Left lung (tissue), 10 donors: Measurements from ENCODE around the gene TTF1. TPM values are rescaled to one million over a fixed set of nuclear protein-coding genes. Genes with fewer than 3 reads are reported as not detected.

ENCODE experiments used
- ATAC-seq: fragments of 200-7000 bp; cut with Tn5 transposase; one replicate; pipeline ENCODE4 v1.9.1; 2020; ENCODE audit warnings: moderate library complexity
- DNase-seq, 4 donors: peaks; one replicate each; pipeline ENCODE4 v3.0.0-alpha.2; 2013 to 2020
- H3K27ac ChIP-seq, 2 donors: fragments of 200-600 bp; sonication (generic) in 1 of 2; one replicate each; pipeline versions ENCODE4 v1.5.0 to v1.8.0; 2020 to 2021
- H3K27me3 ChIP-seq, 2 donors: fragments of 200-600 bp; sonication (generic) in 1 of 2; one replicate each; pipeline versions ENCODE4 v1.5.0 to v1.8.0; 2020 to 2021
- H3K36me3 ChIP-seq, 2 donors: fragments of 200-600 bp; sonication (generic) in 1 of 2; one replicate each; pipeline versions ENCODE4 v1.5.0 to v1.8.0; 2020 to 2021
- H3K4me1 ChIP-seq, 2 donors: fragments of 200-600 bp; one replicate each; pipeline ENCODE4 v1.8.0; 2021
- H3K4me3 ChIP-seq, 2 donors: fragments of 200-600 bp; sonication (generic) in 1 of 2; one replicate each; pipeline versions ENCODE4 v1.5.0 to v1.8.0; 2020 to 2021; ENCODE audit warnings: mild to moderate bottlenecking in 1 of 2
- H3K9me3 ChIP-seq, 2 donors: fragments of 200-600 bp; sonication (generic) in 1 of 2; one replicate each; pipeline versions ENCODE4 v1.5.0 to v1.8.0; 2020 to 2021
- CTCF ChIP-seq, 2 donors: fragments of 200-600 bp; sonication (generic) in 1 of 2; IDR thresholded peaks; one replicate each; pipeline versions ENCODE4 v1.5.0 to v1.8.0; 2021; ENCODE audit warnings: antibody characterized with exemption in 2 of 2
- intact Hi-C, 2 donors: fragments of 100-400 bp; cut with DNase I; formaldehyde crosslinking; loops; one replicate each; pipeline versions ENCODE4 v1.11.2 to v1.14.2; 2022
- polyA plus RNA-seq, 6 donors: library from polyadenylated mRNA; unstranded; fragments of 120-200 nt; gene quantifications; one replicate each; pipeline ENCODE4 v1.2.1, GENCODE V29; 2013; ENCODE audit not compliant: insufficient read length in 6 of 6
- total RNA-seq, 2 donors: library from RNA; stranded (reverse); fragmentation: NEBNext Ultra II Directional; extraction: Animal tissue kit (Norgen Biotek cat#: 25700); gene quantifications; one replicate each; pipeline ENCODE4 v1.2.1, GENCODE V29; 2021
- donor health status: DM: no; HTN: yes; CAD: no.
- donor health status: DM: no; HTN: no; CAD: no.

TTF1 gene
- total and polyA plus RNA-seq, 8 donors, result 9.7 to 19.6 (median 17.2) TPM

- DNase-seq, result no peak
- H3K4me3 ChIP-seq, result no peak overlapping the region
- no peak for TF ChIP-seq CTCF (IDR thresholded peaks at IDR 0.05)
- no peaks in the 10 kb centered on the region for H3K4me1 ChIP-seq
- H3K27ac ChIP-seq, result no peak overlapping the region
- intact Hi-C loops, result no loop called here
- no peaks in the 10 kb centered on the region for H3K9me3 ChIP-seq
- H3K27me3 ChIP-seq, result peaks cover 0 to 77% of the 10 kb centered on the region in 2 donors
- ATAC-seq, result no peak
- H3K36me3 ChIP-seq, result no peaks in the 10 kb centered on the region
These were observed 40.7 kb upstream of the TTF1 start for GRCh38 chr9:132447346-132447745.

DNA sequence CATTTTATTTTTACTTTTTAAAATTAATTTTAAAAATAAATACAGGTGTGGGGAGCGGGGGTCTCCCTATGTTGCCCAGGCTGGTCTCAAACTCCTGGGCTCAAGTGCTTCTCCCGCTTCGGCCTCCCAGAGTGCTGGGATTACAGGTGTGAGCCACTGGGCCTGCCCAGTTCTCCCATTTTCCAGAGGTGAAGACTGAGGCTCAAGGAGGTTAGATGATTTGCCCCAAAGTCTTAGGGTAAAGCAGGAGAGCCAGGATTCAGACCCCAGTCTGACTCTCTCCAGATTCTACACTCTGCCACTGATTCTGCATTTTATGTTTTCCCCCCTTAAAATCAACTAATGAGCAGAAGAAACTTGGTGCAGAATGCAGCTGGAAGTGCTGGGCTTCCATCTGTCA is 40.2 kb upstream of the TTF1 start:
- Histone ChIP-seq H3K9me3 (no peaks in the 10 kb centered on the region), H3K27ac (no peak overlapping the region), H3K36me3 (no peaks in the 10 kb centered on the region), H3K27me3 (peaks cover 0 to 77% of the 10 kb centered on the region in 2 donors), H3K4me3 (no peak overlapping the region), H3K4me1 (no peaks in the 10 kb centered on the region)
- DNase-seq (no peak), ATAC-seq (no peak)
- no peak for TF ChIP-seq CTCF (IDR thresholded peaks at IDR 0.05)
- intact Hi-C loops, result no loop called here

GRCh38 chr9:132443951-132444607 is 37.4 kb upstream of the TTF1 start:
- Histone ChIP-seq H3K4me3 (no peak overlapping the region), H3K9me3 (no peaks in the 10 kb centered on the region), H3K36me3 (no peaks in the 10 kb centered on the region), H3K27me3 (peaks cover 0 to 90% of the 10 kb centered on the region in 2 donors), H3K27ac (no peak overlapping the region), H3K4me1 (no peaks in the 10 kb centered on the region)
- ATAC-seq (no peak), DNase-seq (no peak)
- intact Hi-C loops, result no loop called here
- TF ChIP-seq CTCF (IDR thresholded peaks at IDR 0.05), result no peak

DNA sequence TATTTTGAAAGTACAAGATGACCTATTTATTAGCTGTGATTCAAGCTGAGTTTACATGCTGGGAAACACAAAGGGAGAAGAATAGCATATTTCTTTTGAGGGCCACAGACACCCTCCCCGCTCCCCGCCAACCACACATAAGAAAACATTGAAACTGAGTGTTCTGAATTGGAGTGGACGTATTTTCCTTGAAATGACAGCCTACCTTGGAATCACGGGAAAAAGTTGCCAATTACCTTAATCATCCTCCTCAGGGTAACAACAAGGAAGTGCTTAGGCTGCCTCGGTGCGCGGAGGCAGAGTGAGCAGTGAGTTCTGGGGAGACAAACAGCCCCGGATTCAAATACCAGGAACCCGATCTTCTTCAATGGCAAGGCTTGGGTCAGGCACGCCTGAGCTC is 34.8 kb upstream of the TTF1 start:
- H3K36me3 ChIP-seq, result no peaks in the 10 kb centered on the region
- H3K27me3 ChIP-seq, result peaks cover 0 to 91% of the 10 kb centered on the region in 2 donors
- DNase-seq (no peak), ATAC-seq (no peak)
- no peaks in the 10 kb centered on the region for H3K4me1 ChIP-seq
- no peak overlapping the region for H3K4me3 ChIP-seq
- H3K27ac ChIP-seq, result no peak overlapping the region
- no peaks in the 10 kb centered on the region for H3K9me3 ChIP-seq
- TF ChIP-seq CTCF (IDR thresholded peaks at IDR 0.05), result no peak
- intact Hi-C loops, result no loop called here

DNA sequence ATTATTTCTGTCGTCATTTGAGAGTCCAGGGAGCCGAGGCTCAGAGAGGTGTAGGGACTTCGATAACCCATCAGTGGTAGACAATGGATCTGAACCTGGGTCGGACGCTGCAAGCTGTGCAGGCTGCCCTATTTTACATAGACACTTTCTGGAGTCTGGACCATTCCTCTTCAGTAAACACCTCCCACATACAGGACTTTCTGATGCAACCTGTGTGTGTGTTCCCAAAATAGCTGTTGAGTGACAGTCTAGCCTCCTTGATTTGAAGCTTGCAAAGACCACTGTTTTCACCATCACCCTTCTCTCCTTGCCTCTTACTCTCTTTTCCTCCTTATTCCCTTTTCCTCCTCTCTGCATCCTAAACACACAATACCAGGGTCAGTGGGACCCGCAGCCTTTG is 34.1 kb upstream of the TTF1 start:
- intact Hi-C loops, result no loop called here
- H3K27me3 ChIP-seq, result peaks cover 0 to 88% of the 10 kb centered on the region in 2 donors
- H3K36me3 ChIP-seq, result no peaks in the 10 kb centered on the region
- no peak overlapping the region for H3K4me3 ChIP-seq
- ATAC-seq (no peak), DNase-seq (no peak)
- no peak for TF ChIP-seq CTCF (IDR thresholded peaks at IDR 0.05)
- no peaks in the 10 kb centered on the region for H3K4me1 ChIP-seq
- H3K9me3 ChIP-seq, result no peaks in the 10 kb centered on the region
- no peak overlapping the region for H3K27ac ChIP-seq
